ENCODE data around the gene EPHA4.
A peak's percentile ranks its signal among the peaks of the same experiment; 100 is the strongest.

Gene EPHA4

DNA sequence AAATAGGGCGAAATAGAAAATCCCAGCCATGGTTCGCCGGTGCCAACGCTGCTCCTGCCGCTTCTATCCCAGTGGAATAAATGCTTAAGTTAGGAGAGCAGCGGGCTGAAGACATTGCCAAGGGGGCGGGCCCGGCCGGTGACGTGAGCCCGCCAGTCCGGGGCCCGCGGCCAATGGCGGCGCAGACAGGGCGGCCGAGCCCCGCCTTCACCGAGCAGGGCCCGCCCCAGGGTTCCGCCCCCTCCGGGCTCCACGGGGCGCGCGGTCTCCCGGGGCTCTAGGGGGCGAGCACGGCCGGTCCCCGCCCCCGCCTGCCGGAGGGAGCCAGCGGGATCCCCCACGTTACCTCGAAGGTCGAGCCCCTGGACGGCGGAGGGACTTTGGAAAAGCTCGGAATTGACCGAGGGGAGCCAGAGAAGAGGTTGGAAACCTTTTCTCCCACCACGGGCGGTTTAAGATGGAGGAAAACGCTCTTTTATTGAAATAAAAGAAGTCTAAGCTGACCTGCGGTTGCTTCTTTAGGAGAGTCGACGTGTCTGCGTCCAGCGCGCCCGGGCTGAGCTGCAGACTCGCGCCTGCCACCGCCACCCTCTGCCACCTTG, at the start of gene EPHA4:
TSS of gene EPHA4 (minus strand) at position 86 of the 602 bp plus-strand sequence. CDS start at position 30, 56 bp downstream.
- Histone ChIP-seq H3K27ac (peak within 1 kb of the TSS; percentile 53 to 89 (median 82)), H3K4me3 (peak within 1 kb of the TSS; percentile 57 to 87 (median 79))

DNA sequence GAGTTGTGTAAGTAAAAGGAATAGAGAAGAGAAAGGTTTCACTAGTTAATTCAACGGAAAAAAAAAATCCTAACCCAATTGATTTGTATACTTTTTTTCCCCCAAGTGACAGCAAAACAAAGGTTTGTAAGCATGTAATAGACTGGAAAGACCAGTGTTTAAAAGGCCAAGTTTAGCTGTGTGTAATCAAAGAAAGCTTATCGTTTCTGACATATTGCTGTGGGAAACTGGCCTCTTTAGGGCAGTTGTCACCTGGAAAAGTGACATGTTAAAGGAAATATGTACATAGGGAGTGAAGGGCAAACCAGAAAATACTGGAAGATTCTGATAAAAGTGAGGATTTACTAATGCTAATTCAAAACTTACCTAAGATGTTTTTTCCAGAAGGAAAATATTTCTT, 45.9 kb upstream of the EPHA4 start:
- H3K4me3 ChIP-seq, result no peak overlapping the region
- H3K27ac ChIP-seq, result no peak overlapping the region

DNA sequence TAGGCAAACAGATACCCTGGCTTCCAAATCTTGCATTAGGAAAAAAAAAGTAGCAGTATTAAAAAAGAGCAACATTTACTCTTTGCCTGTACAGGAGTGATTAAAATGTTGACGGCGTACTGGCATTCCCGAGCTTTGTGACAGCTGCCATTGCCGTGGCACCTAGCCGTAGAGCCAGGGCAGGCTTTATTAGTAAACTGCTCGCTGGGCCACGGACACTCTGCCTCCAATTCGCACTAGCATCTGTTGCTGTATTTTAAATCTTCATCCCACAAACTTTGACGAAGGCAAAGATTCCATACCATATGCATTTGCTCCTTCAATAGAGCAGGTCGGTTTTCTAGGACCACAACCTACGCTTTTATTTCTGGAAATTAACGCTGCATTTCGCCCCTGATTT, 44.5 kb upstream of the EPHA4 start:
- Histone ChIP-seq H3K4me3 (no peak overlapping the region), H3K27ac (no peak overlapping the region)

DNA sequence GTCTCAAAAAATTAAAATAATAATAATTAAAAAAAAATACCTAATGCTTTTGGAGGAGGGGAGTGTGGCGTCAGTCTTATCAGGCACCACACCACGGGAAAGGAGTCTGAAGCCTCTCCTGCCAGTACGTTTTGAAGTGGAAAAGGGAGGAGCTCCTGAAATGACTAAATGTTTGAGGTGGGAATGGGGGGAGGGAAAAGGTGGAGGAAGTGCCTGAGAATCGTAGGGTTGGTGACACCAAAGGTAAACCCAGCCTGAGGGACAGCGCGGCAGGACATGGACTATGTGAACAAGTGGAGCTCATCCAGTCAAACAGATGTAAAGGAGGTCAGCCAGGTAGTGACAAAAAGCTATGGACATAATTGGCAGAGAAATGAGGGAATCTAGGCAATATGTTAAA, 42.2 kb upstream of the EPHA4 start:
- no peak overlapping the region for H3K4me3 ChIP-seq
- no peak overlapping the region for H3K27ac ChIP-seq

DNA sequence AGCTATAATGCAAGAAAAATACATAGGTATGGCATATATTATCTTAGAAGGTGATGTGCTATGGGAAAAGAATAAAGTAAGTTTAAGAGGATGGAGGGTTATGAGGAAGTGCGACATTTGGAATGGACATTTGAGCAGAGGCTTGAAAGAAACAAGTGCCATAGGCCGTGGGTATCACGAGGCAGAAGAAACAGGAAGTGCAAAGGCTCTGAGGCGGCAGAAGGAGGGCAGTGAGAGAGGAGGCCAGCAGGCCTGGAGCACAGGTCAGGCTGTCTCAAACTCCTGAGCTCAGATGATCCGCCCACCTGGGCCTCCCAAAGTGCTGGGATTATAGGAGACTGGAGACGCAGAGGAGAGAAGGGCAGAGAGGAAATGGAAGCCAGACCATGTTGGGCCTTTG, 40.7 kb upstream of the EPHA4 start:
- H3K27ac ChIP-seq, result no peak overlapping the region
- H3K4me3 ChIP-seq, result no peak overlapping the region

DNA sequence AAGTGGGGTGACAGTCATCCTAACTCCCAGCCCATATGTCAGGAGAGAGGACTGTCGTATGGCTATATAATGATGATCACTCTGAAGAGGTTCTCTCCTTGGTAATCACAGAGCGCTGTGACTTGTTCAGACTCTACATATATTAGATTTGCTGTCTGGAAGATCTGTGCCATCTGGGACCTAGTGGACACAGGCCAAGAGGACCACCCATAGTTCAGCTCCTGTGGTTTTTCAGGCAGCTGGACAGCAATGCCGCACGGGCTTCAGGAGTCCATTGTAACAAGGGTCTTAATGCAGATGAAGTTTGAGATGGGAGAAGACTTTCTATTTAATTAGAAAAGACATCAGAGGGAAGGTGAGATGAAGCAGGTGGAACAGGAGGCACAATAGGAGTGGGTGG, 40.1 kb upstream of the EPHA4 start:
- no peak overlapping the region for H3K4me3 ChIP-seq
- H3K27ac ChIP-seq, result no peak overlapping the region

DNA sequence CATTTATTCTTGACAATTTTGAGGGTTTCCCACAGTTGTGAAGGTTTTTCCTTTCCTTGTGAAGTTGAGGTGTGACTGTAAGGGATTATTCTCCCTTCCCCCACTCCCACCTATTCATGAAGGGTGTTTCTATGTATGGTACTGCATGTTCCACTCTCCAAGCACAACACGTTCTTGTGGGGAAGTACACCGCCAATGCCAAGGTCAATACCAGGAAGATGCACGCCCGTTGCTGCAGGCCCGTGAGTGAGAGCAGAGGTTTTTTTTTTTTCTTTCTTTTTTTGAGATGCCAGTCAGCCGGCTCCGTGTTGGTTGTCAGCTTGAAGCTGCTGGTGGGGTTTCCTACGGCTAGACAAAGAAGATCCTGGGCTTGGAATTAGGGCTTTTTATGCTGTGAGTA, 38.6 kb upstream of the EPHA4 start:
- no peak overlapping the region for H3K4me3 ChIP-seq
- no peak overlapping the region for H3K27ac ChIP-seq

DNA sequence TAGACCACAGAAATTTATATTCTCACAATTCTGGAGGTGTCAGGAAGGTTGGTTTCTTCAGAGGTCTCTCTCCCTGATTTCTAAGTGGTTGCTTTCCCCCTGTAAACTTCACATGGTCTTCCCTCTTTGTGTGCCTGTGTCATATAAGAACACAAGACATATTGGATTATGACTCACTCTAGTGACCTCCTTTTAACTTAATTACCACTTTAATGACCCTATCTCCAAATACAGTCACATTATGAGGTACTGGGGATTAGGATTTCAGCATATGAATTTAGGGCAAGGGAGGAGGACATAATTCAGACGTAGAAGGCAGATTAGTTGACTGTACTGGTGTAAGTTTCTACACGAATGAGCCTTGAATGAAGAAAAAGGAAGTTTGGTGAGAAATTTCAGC, 38.2 kb upstream of the EPHA4 start:
- no peak overlapping the region for H3K4me3 ChIP-seq
- H3K27ac ChIP-seq, result no peak overlapping the region

DNA sequence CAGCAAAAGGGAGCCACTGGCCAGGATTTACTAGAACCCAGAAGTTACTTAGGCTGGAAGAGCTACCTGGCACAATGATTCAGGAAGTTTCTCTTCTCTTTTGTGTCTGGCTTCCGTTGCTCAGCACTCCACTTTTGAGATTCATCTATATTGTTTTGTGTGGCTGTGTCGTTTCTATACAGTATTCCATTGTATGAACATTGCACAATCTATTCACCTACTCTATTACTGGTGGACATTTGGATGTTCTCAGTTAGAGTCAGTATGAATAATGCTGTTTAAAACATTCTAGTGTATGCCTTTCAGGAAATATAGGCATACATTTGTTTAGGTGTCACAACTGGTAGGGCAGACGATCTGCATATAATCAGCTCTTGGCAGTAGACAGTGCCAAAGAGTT, 36.3 kb upstream of the EPHA4 start:
- H3K4me3 ChIP-seq, result no peak overlapping the region
- H3K27ac ChIP-seq, result no peak overlapping the region

DNA sequence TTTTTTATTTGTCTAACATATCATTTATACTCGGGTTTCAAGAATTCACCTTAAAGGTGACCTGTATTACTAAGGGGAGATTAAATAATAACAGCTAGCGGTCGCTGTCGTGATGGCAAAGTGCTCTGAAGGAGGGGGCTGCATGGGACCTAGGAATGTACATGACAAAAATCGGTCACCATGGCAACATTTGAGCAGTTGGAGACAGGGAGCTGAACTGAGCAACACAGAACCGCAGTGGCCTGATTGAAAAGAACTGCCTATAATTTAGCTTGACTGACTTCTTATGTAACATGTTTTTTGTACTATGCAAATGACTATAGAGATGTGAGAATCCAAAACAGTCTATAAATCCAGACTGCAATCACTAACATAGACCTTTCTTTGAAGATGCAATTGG, 34.3 kb upstream of the EPHA4 start:
- H3K4me3 ChIP-seq, result no peak overlapping the region
- no peak overlapping the region for H3K27ac ChIP-seq

DNA sequence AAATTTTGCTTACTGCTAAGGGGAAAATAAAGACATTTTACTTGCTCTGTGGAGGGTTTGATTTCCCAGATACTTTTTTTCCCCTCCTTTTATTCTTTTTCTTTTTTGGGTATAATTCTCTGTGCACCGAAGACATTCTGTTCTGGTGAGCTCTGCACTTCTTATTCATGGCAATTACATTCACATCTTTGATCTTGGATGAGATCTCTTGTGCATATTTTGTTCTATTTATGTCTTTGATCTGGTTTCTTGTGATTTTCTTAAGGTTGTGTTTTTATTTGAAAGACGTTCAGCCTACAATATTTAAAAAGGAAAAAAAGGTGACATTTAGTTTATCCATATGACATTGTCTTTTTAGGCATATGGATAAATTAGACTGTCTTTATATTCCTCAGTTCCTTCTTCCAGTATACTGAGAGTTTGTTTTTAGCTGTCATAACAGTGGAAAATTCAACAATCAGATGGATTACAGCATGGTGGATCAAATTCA, 33.7 kb upstream of the EPHA4 start:
- H3K27ac ChIP-seq, result no peak overlapping the region

DNA sequence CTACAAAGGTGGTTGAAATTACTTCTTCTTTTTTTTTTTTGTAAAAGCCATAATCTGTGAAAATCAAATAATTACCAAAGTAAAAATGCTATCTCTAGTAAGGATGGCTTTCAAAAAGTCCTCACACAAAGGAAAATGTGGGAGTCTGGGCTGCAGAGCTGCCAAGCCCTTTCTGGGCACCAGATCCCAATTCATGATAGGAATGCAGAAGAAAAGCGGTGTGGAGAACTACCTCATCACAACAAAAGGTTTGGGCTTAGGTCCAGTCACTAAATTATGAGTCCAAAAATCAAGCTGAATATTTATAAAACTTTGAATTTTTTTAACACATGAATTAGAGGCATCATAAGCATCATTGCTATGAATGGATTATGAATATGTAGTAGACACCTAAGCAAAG, 30.8 kb upstream of the EPHA4 start:
- no peak overlapping the region for H3K4me3 ChIP-seq
- H3K27ac ChIP-seq, result no peak overlapping the region

More for the DNA sequence above, 33.7 kb upstream of the EPHA4 start:
- no peak overlapping the region for H3K4me3 ChIP-seq

DNA sequence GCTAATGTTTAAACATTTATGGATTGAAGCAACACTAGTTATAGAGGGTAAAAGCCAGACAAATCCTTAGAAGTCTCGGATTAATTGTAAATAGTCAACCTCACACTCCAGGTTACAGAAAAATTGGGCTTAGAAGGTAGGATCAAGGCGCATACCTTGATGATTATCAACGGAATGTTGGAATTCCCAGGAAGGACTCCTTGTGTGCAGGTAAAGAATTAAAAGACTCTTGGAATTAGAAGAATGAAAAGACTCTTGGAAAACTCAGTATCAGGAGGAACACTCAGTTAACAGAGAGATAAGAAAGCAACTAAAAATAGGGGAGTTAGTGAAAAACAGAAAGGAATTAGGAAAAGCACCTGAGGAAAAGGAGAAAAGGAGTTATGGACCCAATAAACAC, 29.3 kb upstream of the EPHA4 start:
- H3K27ac ChIP-seq, result no peak overlapping the region
- no peak overlapping the region for H3K4me3 ChIP-seq

DNA sequence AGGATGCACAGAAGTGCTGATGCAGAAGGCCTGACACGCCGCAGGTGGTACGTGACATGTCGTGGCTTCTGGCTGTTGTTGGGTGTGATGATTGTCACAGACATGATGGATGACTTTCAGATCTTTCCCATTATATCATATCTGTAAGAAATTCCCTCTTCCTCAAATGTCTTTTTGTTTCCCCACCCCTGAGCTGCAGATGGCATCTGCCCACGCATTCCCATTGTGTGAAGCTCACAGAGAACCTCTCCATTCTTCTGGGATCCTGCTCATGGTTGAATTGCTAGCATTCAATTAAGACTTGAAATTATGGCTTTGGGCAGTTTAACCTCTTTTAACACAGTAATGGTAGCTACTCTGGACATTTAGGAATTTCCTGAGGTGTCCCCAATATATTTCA, 28.3 kb upstream of the EPHA4 start:
- no peak overlapping the region for H3K27ac ChIP-seq
- no peak overlapping the region for H3K4me3 ChIP-seq

DNA sequence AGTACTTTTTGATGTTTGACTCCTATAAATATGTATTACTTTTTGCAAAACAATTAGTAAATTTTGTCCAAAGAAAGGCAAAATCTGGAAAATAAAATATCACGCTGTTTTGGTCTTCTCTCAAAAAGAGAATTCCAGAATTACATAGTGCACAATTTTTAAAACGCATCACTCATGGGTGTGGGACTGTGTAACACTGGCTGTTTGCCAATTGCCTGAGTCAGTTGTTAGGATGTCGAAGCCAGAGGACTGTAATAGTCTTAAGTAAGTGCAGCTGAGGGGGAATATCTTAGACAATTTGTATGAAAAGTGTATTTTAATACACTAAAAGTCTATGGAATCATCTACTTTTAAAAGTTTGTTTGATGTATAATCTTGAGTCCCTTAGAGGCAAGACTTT, 24.1 kb upstream of the EPHA4 start:
- Histone ChIP-seq H3K27ac (no peak overlapping the region), H3K4me3 (no peak overlapping the region)

DNA sequence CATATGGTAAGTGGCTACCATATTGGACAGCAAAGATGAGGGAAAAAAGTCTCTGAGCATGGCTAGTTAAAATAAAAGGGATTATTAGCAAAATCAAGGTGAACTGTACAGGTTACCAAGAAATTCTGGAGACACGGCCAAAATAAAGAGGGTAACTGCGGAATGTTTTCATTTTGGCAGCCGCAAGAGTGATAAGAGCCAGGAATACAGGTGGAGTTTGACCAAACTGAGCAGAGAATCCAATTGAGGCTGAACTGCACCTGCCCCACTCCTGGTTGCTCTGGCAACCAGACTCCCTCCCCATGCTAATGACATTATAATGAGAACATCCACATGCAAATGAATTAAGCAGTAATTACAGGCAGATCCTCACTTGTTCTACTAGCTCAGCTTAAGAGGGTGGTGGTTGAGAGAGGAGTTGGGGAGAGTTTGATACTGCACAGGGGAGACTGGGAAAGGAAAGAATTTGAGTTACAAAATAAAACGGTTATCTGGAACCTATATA, 18.8 kb upstream of the EPHA4 start:
- H3K27ac ChIP-seq, result no peak overlapping the region

DNA sequence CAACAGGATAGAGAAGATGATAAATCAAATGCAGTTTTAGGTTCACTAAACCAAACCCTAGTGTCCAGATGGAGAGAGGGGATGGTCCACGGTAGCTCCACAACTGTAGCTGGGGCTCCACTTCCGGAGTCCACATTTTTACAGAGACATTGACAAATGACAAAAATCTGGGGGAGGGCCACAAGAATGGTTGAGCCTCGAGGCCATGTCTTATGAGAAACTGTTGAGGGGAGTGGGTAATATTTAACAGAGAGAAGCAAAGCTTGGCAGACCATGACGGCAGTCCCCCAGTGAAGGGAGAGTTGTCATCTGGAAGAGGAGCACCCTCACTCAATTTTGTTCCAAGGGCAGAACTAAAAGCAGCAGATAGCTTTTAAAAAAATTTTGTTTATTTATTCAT, 17.6 kb upstream of the EPHA4 start:
- no peak overlapping the region for H3K27ac ChIP-seq
- no peak overlapping the region for H3K4me3 ChIP-seq

More for the DNA sequence above, 18.8 kb upstream of the EPHA4 start:
- H3K4me3 ChIP-seq, result no peak overlapping the region

DNA sequence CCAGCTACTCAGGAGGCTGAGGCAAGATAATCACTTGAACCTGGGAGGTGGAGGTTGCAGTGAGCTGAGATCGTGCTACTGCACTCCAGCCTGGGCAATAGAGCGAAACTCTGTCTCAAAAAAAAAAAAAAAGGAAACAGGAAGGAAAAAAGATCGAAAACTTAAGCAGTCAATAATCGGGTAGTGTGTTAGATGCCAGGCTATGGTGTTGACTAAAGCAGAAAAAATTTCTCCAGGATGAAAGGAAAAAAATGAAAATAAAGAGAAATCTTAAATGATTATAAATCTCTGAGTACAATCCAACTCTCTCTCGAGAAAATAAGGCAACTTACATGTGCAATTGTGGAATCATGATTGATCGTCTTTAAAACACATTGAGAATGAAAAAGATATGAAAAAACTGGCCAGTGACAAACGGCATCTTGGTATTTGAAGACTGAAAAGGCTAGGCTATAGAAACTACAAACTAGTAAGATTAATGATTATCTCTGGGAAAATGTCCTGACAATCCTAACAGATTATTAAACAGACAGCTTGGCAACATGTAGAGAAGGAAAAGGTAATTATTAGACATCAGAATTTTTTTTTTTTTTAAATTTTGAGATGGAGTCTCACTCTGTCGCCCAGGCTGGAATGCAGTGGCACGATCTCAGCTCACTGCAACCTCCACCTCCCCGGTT, 16.3 kb upstream of the EPHA4 start:
- no peak overlapping the region for H3K27ac ChIP-seq
- no peak overlapping the region for H3K4me3 ChIP-seq

DNA sequence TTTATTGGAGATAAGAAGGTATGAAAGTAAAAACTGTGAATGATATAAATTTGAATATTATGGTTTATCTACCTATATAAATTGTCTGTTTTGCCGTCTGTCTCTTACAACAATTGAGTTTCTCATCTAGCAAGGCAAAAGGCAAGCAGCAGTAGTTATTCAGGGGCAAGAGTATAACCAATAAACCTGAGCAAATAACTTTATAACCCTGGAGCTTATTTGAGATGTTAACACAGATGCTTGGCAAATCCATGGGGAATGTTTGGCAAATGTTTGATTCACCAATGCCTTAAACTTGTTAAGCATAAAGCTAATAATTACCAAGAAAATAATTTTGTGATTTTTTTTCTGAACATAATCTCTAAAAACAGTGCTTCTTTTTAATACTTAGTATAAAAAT, 9.9 kb upstream of the EPHA4 start:
- Histone ChIP-seq H3K27ac (no peak overlapping the region), H3K4me3 (no peak overlapping the region)

DNA sequence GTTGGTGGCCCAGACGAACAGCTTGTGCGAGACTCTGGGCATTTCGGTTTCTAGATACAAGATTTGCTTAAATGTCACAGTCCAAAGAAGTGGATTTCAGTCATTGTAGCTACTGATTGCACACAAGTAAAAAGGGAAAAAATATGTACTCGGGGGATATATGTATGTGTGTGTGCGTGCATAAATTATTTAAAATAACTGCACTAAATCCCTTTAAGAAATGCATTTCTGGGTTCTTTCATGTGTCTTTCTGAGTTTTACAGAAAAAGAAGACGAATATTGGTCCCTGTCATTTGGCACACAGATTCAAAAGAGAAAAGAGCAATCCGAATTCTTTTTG, 2.1 kb upstream of the EPHA4 start:
- H3K27ac ChIP-seq, result peak overlapping the region in 4 of 21 experiments; percentile 75 to 87 (median 84)
- H3K4me3 ChIP-seq, result peak overlapping the region; percentile 57 to 87 (median 79)

DNA sequence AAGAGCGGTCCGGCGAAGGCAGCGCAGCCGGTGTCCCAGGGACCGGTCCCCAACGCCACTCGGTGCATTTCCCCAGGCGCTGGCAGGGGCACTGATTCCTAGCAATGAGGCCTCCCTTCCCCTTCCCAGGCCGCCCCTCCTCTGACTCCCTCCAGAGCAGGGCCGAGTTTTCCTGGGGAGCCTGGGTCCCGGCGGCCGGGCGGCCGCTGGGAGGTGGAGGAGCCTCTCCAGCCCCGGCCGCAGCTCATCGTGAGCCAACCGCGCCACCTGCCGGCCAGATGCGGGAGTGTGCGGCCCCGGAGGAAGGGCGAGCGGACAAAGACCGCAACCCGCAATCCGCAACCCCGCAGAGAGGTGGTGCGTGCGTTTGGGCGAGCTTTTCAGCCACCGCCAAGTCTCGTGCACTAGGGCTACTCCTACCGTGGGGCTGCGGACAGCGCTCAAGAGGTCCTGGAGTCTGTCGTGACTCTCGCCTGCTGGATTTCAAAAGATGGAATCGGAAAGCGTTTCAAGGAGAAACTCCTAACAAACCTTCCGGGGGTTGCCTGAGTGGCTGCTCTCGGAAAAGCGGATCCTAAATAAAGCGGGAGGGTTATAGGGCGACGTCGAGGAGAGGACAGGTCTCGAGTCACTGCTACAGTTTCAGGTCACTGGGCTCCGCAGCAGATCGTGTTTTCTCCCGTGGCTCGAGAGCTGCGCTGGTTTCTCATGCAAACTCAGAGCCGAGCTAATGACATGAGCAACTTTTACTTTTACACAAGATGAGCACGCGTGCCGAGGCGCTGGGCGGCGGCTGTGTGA, 1.5 kb upstream of the EPHA4 start:
- H3K27ac ChIP-seq, result peak overlapping the region; percentile 47 to 89 (median 82)
- peak overlapping the region; percentile 57 to 87 (median 79) for H3K4me3 ChIP-seq
